Suprapubic skin (tissue), 3 donors: ENCODE data around the gene BMP2K.
"Not testable (repeated sequence)": the region's sequence is repeated elsewhere in the genome, so short reads cannot be mapped to it uniquely, and the experiment has no call there.

ENCODE experiments used
- EP300 ChIP-seq: sonication (generic); formaldehyde crosslinking; IDR thresholded peaks from one replicate; pipeline ENCODE4 v1.6.1; 2017; ENCODE audit warnings: antibody characterized with exemption
- POLR2A ChIP-seq, 2 donors: fragments of 450-650 bp; IDR thresholded peaks; one replicate each; pipeline ENCODE4 v1.6.1; 2017; ENCODE audit warnings: antibody characterized with exemption in 2 of 2, mild to moderate bottlenecking in 2 of 2, moderate library complexity in 2 of 2
- TF ChIP-seq, protein P1 (sequence below), 2 donors: fragments of 200-600 bp in 1 of 2; fragments of 450-650 bp in 1 of 2; sonication (generic) in 1 of 2; IDR thresholded peaks; one replicate each; pipeline ENCODE4 v1.5.1; 2016 to 2019; ENCODE audit warnings: antibody characterized with exemption in 2 of 2, mild to moderate bottlenecking in 1 of 2, moderate library complexity in 1 of 2

DNA sequence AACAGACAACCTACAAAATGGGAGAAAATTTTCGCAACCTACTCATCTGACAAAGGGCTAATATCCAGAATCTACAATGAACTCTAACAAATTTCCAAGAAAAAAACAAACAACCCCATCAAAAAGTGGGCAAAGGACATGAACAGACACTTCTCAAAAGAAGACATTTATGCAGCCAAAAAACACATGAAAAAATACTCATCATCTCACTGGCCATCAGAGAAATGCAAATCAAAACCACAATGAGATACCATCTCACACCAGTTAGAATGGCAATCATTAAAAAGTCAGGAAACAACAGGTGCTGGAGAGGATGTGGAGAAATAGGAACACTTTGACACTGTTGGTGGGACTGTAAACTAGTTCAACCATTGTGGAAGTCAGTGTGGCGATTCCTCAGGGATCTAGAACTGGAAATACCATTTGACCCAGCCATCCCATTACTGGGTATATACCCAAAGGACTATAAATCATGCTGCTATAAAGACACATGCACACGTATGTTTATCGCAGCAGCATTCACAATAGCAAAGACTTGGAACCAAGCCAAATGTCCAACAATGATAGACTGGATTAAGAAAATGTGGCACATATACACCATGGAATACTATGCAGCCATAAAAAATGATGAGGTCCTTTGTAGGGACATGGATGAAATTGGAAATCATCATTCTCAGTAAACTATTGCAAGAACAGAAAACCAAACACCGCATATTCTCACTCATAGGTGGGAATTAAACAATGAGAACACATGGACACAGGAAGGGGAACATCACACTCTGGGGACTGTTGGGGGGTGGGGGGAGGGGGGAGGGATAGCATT lies 19.7 kb downstream of the BMP2K start:
- not testable (repeated sequence) for TF ChIP-seq EP300; POLR2A (IDR thresholded peaks at IDR 0.05)
- TF ChIP-seq, protein P1, sequence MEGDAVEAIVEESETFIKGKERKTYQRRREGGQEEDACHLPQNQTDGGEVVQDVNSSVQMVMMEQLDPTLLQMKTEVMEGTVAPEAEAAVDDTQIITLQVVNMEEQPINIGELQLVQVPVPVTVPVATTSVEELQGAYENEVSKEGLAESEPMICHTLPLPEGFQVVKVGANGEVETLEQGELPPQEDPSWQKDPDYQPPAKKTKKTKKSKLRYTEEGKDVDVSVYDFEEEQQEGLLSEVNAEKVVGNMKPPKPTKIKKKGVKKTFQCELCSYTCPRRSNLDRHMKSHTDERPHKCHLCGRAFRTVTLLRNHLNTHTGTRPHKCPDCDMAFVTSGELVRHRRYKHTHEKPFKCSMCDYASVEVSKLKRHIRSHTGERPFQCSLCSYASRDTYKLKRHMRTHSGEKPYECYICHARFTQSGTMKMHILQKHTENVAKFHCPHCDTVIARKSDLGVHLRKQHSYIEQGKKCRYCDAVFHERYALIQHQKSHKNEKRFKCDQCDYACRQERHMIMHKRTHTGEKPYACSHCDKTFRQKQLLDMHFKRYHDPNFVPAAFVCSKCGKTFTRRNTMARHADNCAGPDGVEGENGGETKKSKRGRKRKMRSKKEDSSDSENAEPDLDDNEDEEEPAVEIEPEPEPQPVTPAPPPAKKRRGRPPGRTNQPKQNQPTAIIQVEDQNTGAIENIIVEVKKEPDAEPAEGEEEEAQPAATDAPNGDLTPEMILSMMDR (IDR thresholded peaks at IDR 0.05): not testable (repeated sequence)
